ENCODE data around the gene SH3GL1.
A peak's percentile ranks its signal among the peaks of the same experiment; 100 is the strongest.

SH3GL1 gene

GRCh38 chr19:4431808-4432674 lies 31.7 kb upstream of the SH3GL1 start:
- DNase-seq: no peak

- DNase-seq: no peak
These were observed 30.9 kb upstream of the SH3GL1 start for GRCh38 chr19:4431296-4431695.

- no peak for DNase-seq
These were observed 30.4 kb upstream of the SH3GL1 start for GRCh38 chr19:4430760-4431159.

GRCh38 chr19:4429771-4430171 lies 29.4 kb upstream of the SH3GL1 start:
- no peak for DNase-seq

GRCh38 chr19:4429256-4429655 lies 28.9 kb upstream of the SH3GL1 start:
- no peak for DNase-seq

- DNase-seq: no peak
These were observed 28.1 kb upstream of the SH3GL1 start for GRCh38 chr19:4428326-4428975.

- DNase-seq: no peak
These were observed 25.2 kb upstream of the SH3GL1 start for GRCh38 chr19:4425537-4425936.

- no peak for DNase-seq
These were observed 23.2 kb upstream of the SH3GL1 start for GRCh38 chr19:4423416-4424126.

DNA sequence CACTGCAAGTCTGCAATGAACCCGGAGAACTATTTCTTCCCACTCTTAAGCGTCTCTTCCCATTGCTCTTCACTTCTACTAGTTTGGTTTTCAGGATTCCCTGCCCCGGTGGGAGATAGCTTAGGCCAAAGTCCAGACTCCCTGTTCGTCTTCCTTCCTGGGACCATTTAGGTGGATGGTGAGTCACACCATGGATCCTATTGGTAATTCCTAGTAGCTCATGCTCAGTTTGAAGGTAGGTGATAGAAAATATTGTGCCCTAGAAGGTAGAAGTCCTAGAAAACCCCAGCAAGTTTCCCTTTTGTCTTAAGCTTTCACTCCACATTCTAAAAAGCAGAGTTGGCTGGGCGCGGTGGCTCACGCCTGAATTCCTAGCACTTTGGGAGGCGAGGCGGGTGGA lies 15.9 kb upstream of the SH3GL1 start:
- DNase-seq: no peak

DNA sequence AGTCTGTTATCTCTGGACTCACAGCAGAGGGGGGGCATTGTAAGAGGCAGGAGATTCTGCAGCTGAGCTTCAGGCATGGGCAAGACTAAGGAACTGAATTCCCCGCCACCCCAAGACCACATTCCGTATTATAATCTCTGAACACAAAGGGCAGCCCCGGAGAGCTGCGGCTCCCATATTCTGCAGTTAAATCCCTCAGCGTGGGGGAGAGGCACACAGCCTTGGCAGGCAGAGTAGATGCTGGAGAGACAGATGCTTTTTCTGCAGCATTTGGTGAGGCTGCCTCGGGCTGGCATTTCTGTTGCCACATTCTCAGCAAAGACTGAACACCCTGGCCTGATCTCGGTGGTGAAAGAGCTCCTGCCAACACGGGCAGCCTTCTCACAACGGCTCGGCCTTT lies 15.0 kb upstream of the SH3GL1 start:
- DNase-seq: no peak

DNA sequence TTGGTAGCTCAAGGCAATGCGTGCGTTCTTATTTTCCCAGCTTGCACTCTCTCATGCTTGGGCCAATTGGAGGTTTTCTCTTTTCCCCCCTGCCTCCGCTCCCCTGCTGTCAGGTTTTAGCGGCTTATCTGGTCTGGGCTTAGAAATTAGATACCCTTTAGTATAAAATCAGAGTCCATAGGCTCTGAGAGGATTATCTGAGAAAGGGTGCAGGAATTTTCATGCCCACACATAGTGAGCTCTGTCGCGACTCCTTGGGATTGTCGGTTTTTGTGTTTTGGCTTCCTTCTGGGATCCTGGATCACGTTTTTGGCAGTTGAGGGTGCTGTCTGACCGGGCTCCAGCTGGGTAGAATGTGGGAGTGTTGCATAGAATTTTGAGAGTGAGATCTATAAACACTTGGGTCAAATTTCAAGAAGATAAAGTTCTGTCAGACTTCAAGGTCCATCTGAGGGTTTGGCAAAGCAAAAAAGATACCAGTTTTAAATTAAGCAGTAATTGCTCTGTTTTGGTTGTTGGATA lies 14.5 kb upstream of the SH3GL1 start:
- no peak for DNase-seq

DNA sequence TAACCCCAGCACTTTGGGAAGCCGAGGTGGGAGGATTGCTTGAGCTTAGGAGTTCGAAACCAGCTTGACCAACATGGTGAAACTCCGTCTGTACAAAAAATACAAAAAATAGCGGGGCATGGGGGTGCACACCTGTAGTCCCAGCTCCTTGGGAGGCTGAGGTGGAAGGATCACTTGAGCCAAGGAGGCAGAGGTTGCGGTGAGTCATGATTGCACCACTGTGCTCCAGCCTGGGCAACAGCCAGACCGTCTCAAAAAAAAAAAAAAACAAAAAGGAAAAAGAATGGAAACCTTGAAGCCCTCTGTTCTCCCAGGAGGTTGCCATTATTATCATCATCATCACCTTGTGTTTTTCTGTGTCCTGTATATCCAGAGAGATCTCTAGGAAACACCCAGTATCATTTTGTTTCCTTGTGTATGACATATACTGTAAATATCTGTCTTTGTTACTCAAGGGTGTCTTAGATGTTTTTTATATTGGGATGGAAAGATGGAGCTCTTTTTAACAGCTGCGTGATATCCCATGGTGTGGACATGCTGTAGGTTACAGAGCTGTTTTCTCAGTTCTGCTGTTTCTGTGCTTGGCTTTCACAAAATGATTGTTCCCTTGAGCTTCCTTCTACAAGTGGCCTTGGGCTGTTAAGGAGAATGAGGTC lies 13.9 kb upstream of the SH3GL1 start:
- no peak for DNase-seq

- no peak for DNase-seq
These were observed 13.2 kb upstream of the SH3GL1 start for GRCh38 chr19:4413588-4413987.

- DNase-seq: no peak
These were observed 9.0 kb upstream of the SH3GL1 start for GRCh38 chr19:4409123-4409933.

DNA sequence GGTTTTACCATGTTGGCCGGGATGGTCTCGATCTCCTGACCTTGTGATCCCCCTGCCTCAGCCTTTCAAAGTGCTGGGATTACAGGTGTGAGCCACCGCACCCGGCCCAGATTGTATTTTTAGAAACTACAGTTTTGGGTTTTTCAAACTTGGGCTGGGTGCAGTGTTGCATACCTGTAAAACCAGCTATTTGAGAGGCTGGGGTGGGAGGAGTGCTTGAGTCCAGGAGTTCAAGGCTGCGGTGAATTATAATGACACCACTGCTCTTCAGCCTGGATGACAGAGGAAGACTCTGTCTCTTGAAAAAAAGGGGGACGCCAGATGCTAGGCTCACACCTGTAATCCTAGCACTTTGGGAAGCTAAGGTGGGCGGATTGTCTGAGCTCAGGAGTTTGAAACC lies 6.3 kb upstream of the SH3GL1 start:
- no peak for DNase-seq

DNA sequence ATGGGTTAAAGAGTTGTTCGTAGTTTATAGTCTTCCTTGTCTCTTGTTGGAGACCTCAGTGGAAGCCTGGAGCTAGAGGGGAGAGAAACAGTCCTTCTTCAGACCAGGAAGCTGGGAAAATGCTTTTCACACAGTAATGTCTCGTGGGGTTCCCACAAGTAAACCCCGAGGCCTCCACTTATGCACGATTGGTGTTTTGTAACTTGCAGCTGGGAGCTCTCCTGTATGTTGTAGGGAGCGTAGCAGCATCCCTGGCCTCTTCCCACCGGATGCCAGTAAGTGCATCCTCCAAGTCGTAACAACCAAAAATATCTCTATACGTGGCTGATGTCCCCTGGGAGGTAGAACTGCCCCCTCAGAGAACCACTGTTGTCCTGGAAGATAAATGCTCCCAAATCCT lies 5.6 kb upstream of the SH3GL1 start:
- DNase-seq: no peak

- no peak for DNase-seq
These were observed 2.8 kb upstream of the SH3GL1 start for GRCh38 chr19:4403005-4403761.

GRCh38 chr19:4402171-4403004 lies 2.0 kb upstream of the SH3GL1 start, which contains the start of gene CHAF1A:
Gene CHAF1A, plus strand, starts transcription at chr19:4402640. Its CDS starts 123 bp downstream, at chr19:4402763.
- peak; percentile 99 for DNase-seq

GRCh38 chr19:4401769-4402170 lies 1.4 kb upstream of the SH3GL1 start:
- no peak for DNase-seq

GRCh38 chr19:4399812-4400134 lies 574 bp downstream of the SH3GL1 start:
- DNase-seq: no peak
